Measurements from ENCODE around the gene DBF4. TPM values are rescaled to one million over a fixed set of nuclear protein-coding genes. Genes with fewer than 3 reads are reported as not detected.
"Not testable (repeated sequence)": the region's sequence is repeated elsewhere in the genome, so short reads cannot be mapped to it uniquely, and the experiment has no call there.

Gene DBF4
- total RNA-seq, 1 experiment from 2014 or later, result 48.8 TPM

- Histone ChIP-seq H3K27ac (ENCODE audit: low read length) (no peak overlapping the region), H3K4me1 (ENCODE audit: control insufficient read depth, insufficient read depth, low read length) (peaks cover 12% of the 10 kb centered on the region; the same call in 1 of the 2 replicates), H3K9me3 (ENCODE audit: control insufficient read depth, insufficient read depth, low read depth, low read length) (peaks cover 34% of the 10 kb centered on the region; the same call in 1 of the 2 replicates), H3K27me3 (ENCODE audit: control insufficient read depth, insufficient read depth, low read length) (no peaks in the 10 kb centered on the region), H3K4me3 (ENCODE audit: low read depth in 2 of 2, low read length in 2 of 2) (no peak overlapping the region), H3K36me3 (ENCODE audit: control insufficient read depth, insufficient read depth, low read length) (no peaks in the 10 kb centered on the region; the same call in 1 of the 2 replicates)
- TF ChIP-seq REST (IDR thresholded peaks at IDR 0.05; ENCODE audit: insufficient read depth in 1 of 2, low read depth in 2 of 2, low read length in 1 of 2) (no peak), CTCF (IDR thresholded peaks at IDR 0.05) (no peak), TCF7L2 (IDR thresholded peaks at IDR 0.05; ENCODE audit: low read depth, low read length) (no peak), POLR2AphosphoS5 (IDR thresholded peaks at IDR 0.05; ENCODE audit: low read depth, low read length) (no peak)
- in situ Hi-C loops (cut with HindIII; ENCODE audit: low pct_unique_long_range_greater_than_20kb, low sequenced_read_pairs), result no loop called here
- DNase-seq (ENCODE audit: low read depth, low spot score) (no peak), ATAC-seq (no peak)
- intact Hi-C loops (cut with micrococcal nuclease; ENCODE audit: unreplicated experiment), result no loop called here
- ChIA-PET CTCF (no interaction called here), POLR2A (no interaction called here)
- BruUV-seq (replicated peaks), result no TSS peak
Measured at GRCh38 chr7:87870471-87870870, 5.8 kb upstream of the DBF4 start.

GRCh38 chr7:87872346-87872745, 3.9 kb upstream of the DBF4 start:
- TF ChIP-seq TCF7L2 (IDR thresholded peaks at IDR 0.05; ENCODE audit: low read depth, low read length) (no peak), POLR2AphosphoS5 (IDR thresholded peaks at IDR 0.05; ENCODE audit: low read depth, low read length) (no peak), SIN3A (IDR thresholded peaks at IDR 0.05; ENCODE audit: borderline replicate concordance, insufficient read depth, low read depth, low read length) (no peak), CTCF (IDR thresholded peaks at IDR 0.05) (no peak), REST (IDR thresholded peaks at IDR 0.05; ENCODE audit: insufficient read depth in 1 of 2, low read depth in 2 of 2, low read length in 1 of 2) (no peak)
- Histone ChIP-seq H3K27ac (ENCODE audit: low read length) (no peak overlapping the region), H3K27me3 (ENCODE audit: control insufficient read depth, insufficient read depth, low read length) (no peaks in the 10 kb centered on the region), H3K4me3 (ENCODE audit: low read depth in 2 of 2, low read length in 2 of 2) (no peak overlapping the region), H3K4me1 (ENCODE audit: control insufficient read depth, insufficient read depth, low read length) (peaks cover 12% of the 10 kb centered on the region; the same call in 1 of the 2 replicates), H3K9me3 (ENCODE audit: control insufficient read depth, insufficient read depth, low read depth, low read length) (peaks cover 34% of the 10 kb centered on the region; the same call in 1 of the 2 replicates), H3K36me3 (ENCODE audit: control insufficient read depth, insufficient read depth, low read length) (no peaks in the 10 kb centered on the region; the same call in 1 of the 2 replicates)
- ATAC-seq, result no peak
- CTCF ChIA-PET, result no interaction called here
- in situ Hi-C loops (cut with HindIII; ENCODE audit: low pct_unique_long_range_greater_than_20kb, low sequenced_read_pairs), result no loop called here
- POLR2A ChIA-PET, result interaction anchor here (0.6 to 0.7 kb wide), 2 partner anchors 41 to 336 kb away, joined by 3 read pairs; no protein-coding TSS in a partner anchor
- DNase-seq (ENCODE audit: low read depth, low spot score), result no peak
- BruUV-seq (replicated peaks), result no TSS peak
- intact Hi-C loops (cut with micrococcal nuclease; ENCODE audit: unreplicated experiment), result no loop called here

GRCh38 chr7:87873328-87873727, 3.0 kb upstream of the DBF4 start:
- H3K36me3 ChIP-seq (ENCODE audit: control insufficient read depth, insufficient read depth, low read length); BruUV-seq (replicated peaks); H3K27me3 ChIP-seq (ENCODE audit: control insufficient read depth, insufficient read depth, low read length); DNase-seq (ENCODE audit: low read depth, low spot score); intact Hi-C loops (cut with micrococcal nuclease; ENCODE audit: unreplicated experiment); H3K27ac ChIP-seq (ENCODE audit: low read length); H3K4me3 ChIP-seq (ENCODE audit: low read depth in 2 of 2, low read length in 2 of 2); CTCF ChIA-PET; ATAC-seq; in situ Hi-C loops (cut with HindIII; ENCODE audit: low pct_unique_long_range_greater_than_20kb, low sequenced_read_pairs): not testable (repeated sequence)
- H3K9me3 ChIP-seq (ENCODE audit: control insufficient read depth, insufficient read depth, low read depth, low read length), result peaks cover 27% of the 10 kb centered on the region; the same call in 1 of the 2 replicates
- peaks cover 16% of the 10 kb centered on the region for H3K4me1 ChIP-seq (ENCODE audit: control insufficient read depth, insufficient read depth, low read length)
- POLR2A ChIA-PET, result interaction anchor here (0.7 kb wide), 1 partner anchor 12 kb away, joined by 15 read pairs; no protein-coding TSS in a partner anchor
